CD14-positive monocyte (primary cell): ENCODE data around the gene CSF2. TPM values are rescaled to one million over a fixed set of nuclear protein-coding genes. Genes with fewer than 3 reads are reported as not detected.

ENCODE experiments used
- DNase-seq, 3 donors: peaks; one replicate each; pipeline ENCODE4 v3.0.0-alpha.2; 2011 to 2022
- H2AFZ ChIP-seq: 2 replicates; pipeline ENCODE4 v1.6.0; 2012; ENCODE audit warnings: mild to moderate bottlenecking, low read depth, low read length, inconsistent platforms; ENCODE audit not compliant: insufficient read depth, poor library complexity, severe bottlenecking
- H3K27ac ChIP-seq, 2 donors: 1 replicate in 1 of 2; 2 replicates in 1 of 2; pipeline ENCODE4 v1.5.1; 2012 to 2013; ENCODE audit warnings: low read length in 2 of 2, control low read depth in 1 of 2, inconsistent platforms in 1 of 2, low read depth in 1 of 2, mild to moderate bottlenecking in 1 of 2
- H3K27me3 ChIP-seq, 2 donors: one replicate each; pipeline versions ENCODE4 v1.6.0 to v1.6.1; 2011 to 2013; ENCODE audit warnings: low read length in 2 of 2; ENCODE audit not compliant: control insufficient read depth in 2 of 2, insufficient read depth in 2 of 2
- H3K36me3 ChIP-seq, 2 donors: replicated peaks in 1 of 2; 1 replicate in 1 of 2; 2 replicates in 1 of 2; pipeline versions ENCODE4 v1.5.1 to v1.6.1; 2012 to 2013; ENCODE audit warnings: low read length in 2 of 2, control low read depth in 1 of 2, inconsistent platforms in 1 of 2, mild to moderate bottlenecking in 1 of 2; ENCODE audit not compliant: insufficient read depth in 2 of 2, control insufficient read depth in 1 of 2
- H3K4me1 ChIP-seq, 2 donors: 1 replicate in 1 of 2; 2 replicates in 1 of 2; pipeline versions ENCODE4 v1.5.1 to v1.6.1; 2012 to 2013; ENCODE audit warnings: low read length in 2 of 2, control low read depth in 1 of 2, inconsistent platforms in 1 of 2, mild to moderate bottlenecking in 1 of 2, moderate library complexity in 1 of 2; ENCODE audit not compliant: insufficient read depth in 2 of 2, control insufficient read depth in 1 of 2
- H3K4me2 ChIP-seq: replicated peaks from 2 replicates; pipeline ENCODE3; 2012; ENCODE audit warnings: low read length, moderate library complexity, mild to moderate bottlenecking; ENCODE audit not compliant: poor library complexity, severe bottlenecking; ENCODE audit errors: extremely low read depth
- H3K4me3 ChIP-seq, 3 experiments: fragments of 200-600 bp in 1 of 3; sonication (generic) in 1 of 3; replicated peaks in 1 of 3; 1 replicate in 2 of 3; 2 replicates in 1 of 3; pipeline ENCODE4 v1.5.1; 2011 to 2013; ENCODE audit warnings: low read length in 3 of 3, mild to moderate bottlenecking in 3 of 3, control low read depth in 2 of 3, low read depth in 2 of 3, inconsistent platforms in 1 of 3, moderate library complexity in 1 of 3
- H3K79me2 ChIP-seq: 2 replicates; pipeline ENCODE4 v1.6.0; 2012; ENCODE audit warnings: mild to moderate bottlenecking, control low read depth, inconsistent platforms, low read length, moderate library complexity; ENCODE audit not compliant: insufficient read depth
- H3K9ac ChIP-seq: 2 replicates; pipeline ENCODE4 v1.6.0; 2017; ENCODE audit warnings: low read length, mild to moderate bottlenecking; ENCODE audit not compliant: insufficient read depth, poor library complexity, severe bottlenecking
- H3K9me3 ChIP-seq, 2 donors: replicated peaks in 1 of 2; 1 replicate in 1 of 2; 2 replicates in 1 of 2; pipeline versions ENCODE4 v1.5.1 to v1.6.1; 2012 to 2013; ENCODE audit warnings: low read length in 2 of 2, control low read depth in 1 of 2; ENCODE audit not compliant: control insufficient read depth in 1 of 2, insufficient read depth in 1 of 2
- H4K20me1 ChIP-seq: 2 replicates; pipeline ENCODE4 v1.6.0; 2012; ENCODE audit warnings: mild to moderate bottlenecking, low read length, control low read depth, moderate library complexity; ENCODE audit not compliant: insufficient read depth
- H3K27ac Mint-ChIP-seq, 7 donors: one replicate each; pipeline ENCODE4 v1.8.0; 2020; ENCODE audit warnings: mild to moderate bottlenecking in 7 of 7, mixed read lengths in 7 of 7, moderate library complexity in 6 of 7, inconsistent platforms in 2 of 7
- H3K27me3 Mint-ChIP-seq, 3 donors: one replicate each; pipeline ENCODE4 v1.8.0; 2021 to 2022; ENCODE audit warnings: low read depth in 3 of 3, mild to moderate bottlenecking in 3 of 3, mixed read lengths in 3 of 3, moderate library complexity in 3 of 3, inconsistent platforms in 1 of 3
- H3K36me3 Mint-ChIP-seq, 2 donors: one replicate each; pipeline ENCODE4 v1.8.0; 2020; ENCODE audit warnings: mixed read lengths in 2 of 2, inconsistent platforms in 1 of 2, mild to moderate bottlenecking in 1 of 2
- H3K4me1 Mint-ChIP-seq: one replicate; pipeline ENCODE4 v1.8.0; 2020; ENCODE audit warnings: mild to moderate bottlenecking, mixed read lengths
- H3K4me3 Mint-ChIP-seq, 2 donors: one replicate each; pipeline ENCODE4 v1.8.0; 2020; ENCODE audit warnings: mild to moderate bottlenecking in 2 of 2, mixed read lengths in 2 of 2, moderate library complexity in 1 of 2
- H3K9me3 Mint-ChIP-seq, 7 donors: one replicate each; pipeline ENCODE4 v1.8.0; 2020 to 2022; ENCODE audit warnings: mixed read lengths in 7 of 7, mild to moderate bottlenecking in 6 of 7, moderate library complexity in 6 of 7, inconsistent platforms in 2 of 7
- WGBS: methylation state at CpG from one replicate; pipeline ENCODE4 v1.1.5; 2013; ENCODE audit warnings: missing lambda C conversion rate; ENCODE audit not compliant: insufficient coverage; 5-methylcytosine and 5-hydroxymethylcytosine counted together
- intact Hi-C, 2 donors: fragments of 100-400 bp; cut with micrococcal nuclease; formaldehyde crosslinking; loops; one replicate each; pipeline versions ENCODE4 v1.15.0 to v1.15.1; 2023
- polyA plus RNA-seq, 3 donors: library from polyadenylated mRNA; depleted of rRNA in 1 of 3; unstranded in 2 of 3; stranded (reverse) in 1 of 3; fragments of 300-500 nt in 2 of 3; fragments of >200 nt in 1 of 3; fragmentation: Illumina TruSeq in 2 of 3; gene quantifications; 1 replicate in 2 of 3; 2 replicates in 1 of 3; pipeline ENCODE4 v1.2.3, GENCODE V29; 2012 to 2021
- TF ChIP-seq, protein P1 (sequence below): fragments of 200-600 bp; IDR thresholded peaks from one replicate; pipeline ENCODE4 v1.8.0; 2022; ENCODE audit warnings: antibody characterized with exemption, mild to moderate bottlenecking

CSF2 gene
- polyA plus RNA-seq, 3 donors: not detected

DNA sequence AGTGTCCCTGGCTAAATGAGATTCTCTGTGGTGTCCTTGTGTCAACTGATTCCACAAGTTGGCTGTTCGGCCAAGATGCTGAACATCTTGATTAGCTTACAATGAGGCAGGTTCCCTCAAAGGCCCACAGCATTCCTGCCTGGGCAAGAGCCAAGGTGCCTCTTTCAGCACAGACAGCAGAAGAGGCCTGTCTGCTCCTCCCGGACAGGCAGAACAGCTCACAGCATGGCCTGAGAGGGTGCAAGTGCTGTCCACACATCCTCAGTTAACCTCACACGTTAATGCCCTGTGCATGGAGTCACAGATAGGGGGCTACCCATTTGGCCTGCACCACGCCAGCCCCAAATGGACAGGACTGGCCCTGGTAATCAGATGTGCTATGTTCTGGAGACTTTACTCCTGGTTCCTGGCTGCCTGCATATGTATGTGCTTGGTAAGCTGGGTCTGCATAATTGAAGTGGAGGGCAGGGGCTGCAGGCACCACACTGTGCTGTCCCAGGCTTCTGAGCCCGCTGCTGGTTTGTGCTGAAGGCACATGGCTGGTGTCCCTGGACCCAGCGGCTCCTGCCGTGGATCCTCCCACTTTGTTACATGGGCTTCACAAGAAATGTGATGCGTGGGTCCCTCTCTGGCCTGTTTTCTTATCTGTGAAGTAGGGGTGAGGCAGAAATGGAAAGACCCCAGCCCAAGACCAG lies 8.9 kb downstream of the CSF2 start:
- TF ChIP-seq, protein P1, sequence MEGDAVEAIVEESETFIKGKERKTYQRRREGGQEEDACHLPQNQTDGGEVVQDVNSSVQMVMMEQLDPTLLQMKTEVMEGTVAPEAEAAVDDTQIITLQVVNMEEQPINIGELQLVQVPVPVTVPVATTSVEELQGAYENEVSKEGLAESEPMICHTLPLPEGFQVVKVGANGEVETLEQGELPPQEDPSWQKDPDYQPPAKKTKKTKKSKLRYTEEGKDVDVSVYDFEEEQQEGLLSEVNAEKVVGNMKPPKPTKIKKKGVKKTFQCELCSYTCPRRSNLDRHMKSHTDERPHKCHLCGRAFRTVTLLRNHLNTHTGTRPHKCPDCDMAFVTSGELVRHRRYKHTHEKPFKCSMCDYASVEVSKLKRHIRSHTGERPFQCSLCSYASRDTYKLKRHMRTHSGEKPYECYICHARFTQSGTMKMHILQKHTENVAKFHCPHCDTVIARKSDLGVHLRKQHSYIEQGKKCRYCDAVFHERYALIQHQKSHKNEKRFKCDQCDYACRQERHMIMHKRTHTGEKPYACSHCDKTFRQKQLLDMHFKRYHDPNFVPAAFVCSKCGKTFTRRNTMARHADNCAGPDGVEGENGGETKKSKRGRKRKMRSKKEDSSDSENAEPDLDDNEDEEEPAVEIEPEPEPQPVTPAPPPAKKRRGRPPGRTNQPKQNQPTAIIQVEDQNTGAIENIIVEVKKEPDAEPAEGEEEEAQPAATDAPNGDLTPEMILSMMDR: no peak
- H3K79me2 ChIP-seq: no peaks in the 10 kb centered on the region
- H3K4me1 Mint-ChIP-seq: no peaks in the 10 kb centered on the region
- H3K27ac Mint-ChIP-seq: no peak overlapping the region
- no peak for DNase-seq
- no peaks in the 10 kb centered on the region for H3K9me3 ChIP-seq
- H3K9me3 Mint-ChIP-seq: no peaks in the 10 kb centered on the region
- H3K27me3 Mint-ChIP-seq: peaks cover 10 to 21% (median 16%) of the 10 kb centered on the region in 3 donors
- no peak overlapping the region for H2AFZ ChIP-seq
- 99% methylated on average over 8 of the region's 8 CpGs for WGBS
- no peaks in the 10 kb centered on the region for H3K36me3 Mint-ChIP-seq
- no peak overlapping the region for H3K4me2 ChIP-seq
- no peaks in the 10 kb centered on the region for H3K27me3 ChIP-seq
- H3K9ac ChIP-seq: no peak overlapping the region
- no peaks in the 10 kb centered on the region for H4K20me1 ChIP-seq
- H3K4me1 ChIP-seq: no peaks in the 10 kb centered on the region
- H3K4me3 ChIP-seq: no peak overlapping the region
- no peak overlapping the region for H3K4me3 Mint-ChIP-seq
- intact Hi-C loops: no loop called here
- no peaks in the 10 kb centered on the region for H3K36me3 ChIP-seq
- H3K27ac ChIP-seq: no peak overlapping the region

DNA sequence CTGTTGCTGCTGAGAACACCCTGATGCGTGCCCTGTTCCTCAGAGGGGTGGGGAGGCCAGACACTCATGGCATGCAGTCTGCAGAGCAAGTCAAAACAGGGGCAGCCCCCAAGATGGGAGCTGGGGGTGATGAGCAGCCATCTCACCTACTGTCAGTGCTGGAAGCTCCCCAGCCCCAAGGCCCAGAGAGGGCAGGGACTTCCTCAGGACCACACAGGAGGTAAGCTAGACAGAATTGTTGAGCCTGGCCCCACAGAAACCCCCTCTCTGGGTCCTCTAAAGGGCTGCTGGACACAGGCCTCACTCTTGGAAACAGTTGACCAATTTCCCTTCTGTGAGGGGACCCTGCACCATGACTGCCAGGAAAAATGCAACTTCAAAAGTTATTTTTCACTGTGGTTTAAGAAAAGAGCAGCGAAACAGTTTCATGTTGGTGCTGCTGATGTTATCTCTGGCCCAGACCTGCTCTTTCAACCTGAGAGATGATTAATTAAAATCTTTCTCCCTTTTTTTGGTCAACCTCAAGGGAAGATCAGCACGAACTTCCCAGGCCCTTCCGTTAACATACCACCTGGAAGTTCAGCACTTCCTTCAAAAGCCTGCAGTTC lies 9.6 kb downstream of the CSF2 start:
- H3K9me3 Mint-ChIP-seq: peaks cover 0 to 2% (median 0%) of the 10 kb centered on the region in 7 donors
- H3K27me3 Mint-ChIP-seq: peaks cover 6 to 23% (median 19%) of the 10 kb centered on the region in 3 donors
- intact Hi-C loops: no loop called here
- H4K20me1 ChIP-seq: no peaks in the 10 kb centered on the region
- H3K27ac ChIP-seq: no peak overlapping the region
- H3K4me1 ChIP-seq: no peaks in the 10 kb centered on the region
- H3K9me3 ChIP-seq: no peaks in the 10 kb centered on the region
- no peak overlapping the region for H3K4me2 ChIP-seq
- no peaks in the 10 kb centered on the region for H3K36me3 ChIP-seq
- no peaks in the 10 kb centered on the region for H3K79me2 ChIP-seq
- H3K27ac Mint-ChIP-seq: no peak overlapping the region
- no peak overlapping the region for H3K4me3 ChIP-seq
- H3K9ac ChIP-seq: no peak overlapping the region
- no peak overlapping the region for H2AFZ ChIP-seq
- no peaks in the 10 kb centered on the region for H3K4me1 Mint-ChIP-seq
- TF ChIP-seq, protein P1: no peak
- WGBS: 100% methylated on average over 1 of the region's 4 CpGs
- DNase-seq: no peak
- H3K36me3 Mint-ChIP-seq: no peaks in the 10 kb centered on the region
- H3K27me3 ChIP-seq: no peaks in the 10 kb centered on the region
- H3K4me3 Mint-ChIP-seq: no peak overlapping the region
